HG03135 (cell line): Measurements from ENCODE around the gene NTRK3.
"Not testable (repeated sequence)": the region's sequence is repeated elsewhere in the genome, so short reads cannot be mapped to it uniquely, and the experiment has no call there.

ENCODE experiments used
- ATAC-seq: cut with Tn5 transposase; IDR thresholded peaks from one replicate; pipeline ENCODE4 v1.9.1; 2021; ENCODE audit warnings: mild to moderate bottlenecking, moderate library complexity; ENCODE audit not compliant: unreplicated experiment

NTRK3 gene

DNA sequence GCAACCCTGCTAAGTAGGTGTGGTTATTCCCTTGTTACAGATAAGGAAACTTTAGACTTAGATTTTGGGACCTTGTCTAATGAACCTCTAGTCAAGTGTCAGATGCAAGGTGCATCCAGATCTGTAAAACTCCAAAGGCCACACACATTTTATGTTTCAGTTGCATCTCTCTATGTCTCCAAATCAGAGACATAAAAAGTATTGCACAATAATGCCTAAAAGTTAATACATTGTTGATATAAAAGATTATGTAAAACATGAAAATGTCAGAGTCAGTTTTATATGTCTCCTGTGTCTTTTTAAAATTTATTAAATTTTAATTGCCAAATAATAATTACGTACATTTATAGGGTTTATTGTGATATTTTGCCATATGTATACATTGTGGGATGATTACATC, 408.5 kb downstream of the NTRK3 start:
- ATAC-seq, result no peak

DNA sequence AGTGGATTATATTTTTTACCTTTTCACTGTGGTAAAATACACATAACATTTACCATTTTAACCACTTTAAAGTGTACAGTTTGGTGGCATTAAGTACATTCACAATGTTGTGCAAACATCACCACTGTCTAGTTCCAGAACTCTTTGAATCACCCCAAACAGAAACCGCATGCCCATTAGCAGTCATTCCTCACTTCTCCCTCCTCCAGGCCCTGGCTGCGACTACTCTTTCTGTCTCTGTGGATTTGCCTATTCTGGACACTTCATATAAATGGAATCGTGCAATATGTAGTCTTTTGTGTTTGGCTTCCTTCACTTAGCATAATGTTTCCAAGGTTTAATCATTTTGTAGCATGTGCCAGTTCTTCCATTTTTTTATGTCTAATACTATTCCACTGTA, 409.8 kb downstream of the NTRK3 start:
- no peak for ATAC-seq

DNA sequence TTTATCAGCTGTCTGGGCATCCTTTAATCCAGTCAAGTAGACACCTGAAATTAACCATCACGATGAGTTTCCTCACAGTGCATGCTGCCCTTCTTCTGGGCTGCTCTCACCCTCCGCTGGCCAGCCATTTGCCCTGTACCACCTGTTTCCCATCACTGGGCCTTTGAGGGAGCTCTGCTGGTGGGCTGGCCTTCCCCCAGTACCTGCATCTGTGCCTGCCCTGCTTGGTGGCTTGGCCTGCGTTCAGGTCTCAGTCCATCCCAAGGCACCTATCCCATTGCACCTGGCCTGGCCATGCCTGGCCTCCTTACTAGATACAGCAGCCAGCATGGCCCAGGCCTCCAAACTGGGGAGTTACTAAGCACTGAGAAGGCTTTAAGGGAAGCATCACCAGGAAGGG, 413.2 kb downstream of the NTRK3 start:
- ATAC-seq, result no peak

DNA sequence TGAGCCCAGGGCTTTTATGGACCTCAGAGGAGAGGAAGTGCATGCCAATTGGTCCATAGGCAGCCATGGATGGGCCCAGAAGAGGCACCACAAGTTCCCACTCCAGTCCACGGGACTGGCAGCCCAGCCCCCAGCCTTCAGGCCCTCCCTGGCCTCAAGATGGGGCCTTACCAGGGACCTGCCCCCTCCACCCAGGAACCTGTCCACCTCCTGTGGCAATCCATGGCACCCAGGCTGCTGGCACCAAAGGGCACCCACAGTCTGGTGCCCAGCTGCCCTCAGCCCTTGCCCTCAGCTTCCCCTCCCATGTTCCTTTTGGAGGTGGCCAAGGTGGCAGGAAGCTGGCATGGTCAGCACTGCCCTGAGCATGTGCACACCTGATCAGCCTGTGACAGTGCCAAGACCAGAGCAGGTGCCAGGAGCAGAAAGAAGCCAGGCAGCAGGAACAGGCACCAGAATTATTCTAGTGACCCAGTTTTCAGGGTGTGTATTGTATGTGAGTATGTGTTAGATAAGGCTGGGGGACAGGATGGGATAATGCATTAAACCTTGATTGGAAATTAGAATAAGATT, 415.0 kb downstream of the NTRK3 start:
- ATAC-seq, result no peak

DNA sequence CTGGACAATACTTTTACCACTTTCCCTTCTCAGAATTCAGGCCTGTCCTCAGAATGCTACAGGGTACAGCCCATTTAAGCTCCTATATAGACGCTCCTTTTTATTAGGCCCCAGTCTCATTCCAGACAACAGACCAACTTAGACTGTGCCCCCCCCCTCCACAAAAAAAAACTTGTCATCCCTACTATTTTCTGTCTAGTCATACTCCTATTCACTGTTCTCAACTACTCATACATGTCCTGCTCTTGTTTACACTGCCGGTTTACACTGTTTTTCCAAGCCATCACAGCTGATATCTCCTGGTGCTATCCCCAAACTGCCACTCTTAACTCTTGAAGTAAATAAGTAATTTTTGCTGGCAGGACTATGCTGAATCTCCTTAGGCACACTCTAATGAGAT, 420.7 kb downstream of the NTRK3 start:
- not testable (repeated sequence) for ATAC-seq

DNA sequence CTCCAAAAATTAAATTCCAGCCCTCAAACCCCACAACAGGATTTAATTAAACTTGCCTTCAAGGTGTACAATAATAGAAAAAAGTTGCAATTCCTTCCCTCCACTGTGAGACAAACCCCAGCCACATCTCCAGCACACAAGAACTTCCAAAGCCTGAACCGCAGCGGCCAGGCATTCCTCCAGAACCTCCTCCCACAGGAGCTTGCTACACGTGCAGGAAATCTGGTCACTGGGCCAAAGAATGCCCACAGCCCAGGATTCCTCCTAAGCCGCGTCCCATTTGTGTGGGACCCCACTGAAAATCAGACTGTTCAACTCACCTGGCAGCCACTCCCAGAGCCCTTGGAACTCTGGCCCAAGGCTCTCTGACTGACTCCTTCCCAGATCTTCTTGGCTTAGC, 423.2 kb downstream of the NTRK3 start:
- not testable (repeated sequence) for ATAC-seq

DNA sequence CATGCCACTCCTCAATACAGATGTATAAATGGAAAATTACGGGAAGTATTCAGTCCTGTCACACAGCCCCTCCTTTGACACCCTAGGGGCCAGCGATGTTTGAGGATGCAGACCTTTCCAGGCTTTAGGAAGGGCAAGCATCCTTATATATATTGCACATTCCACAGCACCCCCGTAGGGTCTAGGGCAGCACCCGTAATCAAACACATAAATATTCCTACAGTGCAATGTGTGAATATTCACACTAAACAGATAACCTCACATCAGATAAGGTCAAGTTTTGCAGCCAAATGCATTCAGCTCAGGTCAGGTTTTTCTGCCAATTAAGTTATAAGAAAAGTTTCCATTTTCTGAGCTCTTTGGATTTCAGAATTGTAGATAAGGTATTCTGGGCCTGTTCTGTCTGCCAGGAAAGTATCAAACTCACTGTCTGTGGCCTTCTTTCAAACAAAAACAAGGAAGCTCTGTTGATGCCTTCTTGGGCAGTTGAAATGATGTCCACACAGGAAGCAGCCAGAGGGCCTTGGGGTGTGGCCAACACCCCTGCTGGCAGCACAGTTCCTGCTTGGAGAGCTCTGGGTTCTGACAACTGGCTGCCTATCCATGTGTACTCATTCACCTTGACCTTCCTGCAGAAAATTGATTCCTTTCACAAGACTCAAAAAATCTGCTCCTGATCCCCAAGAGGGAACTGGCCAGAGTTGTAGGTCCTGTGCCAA, 427.0 kb downstream of the NTRK3 start:
- ATAC-seq, result no peak

DNA sequence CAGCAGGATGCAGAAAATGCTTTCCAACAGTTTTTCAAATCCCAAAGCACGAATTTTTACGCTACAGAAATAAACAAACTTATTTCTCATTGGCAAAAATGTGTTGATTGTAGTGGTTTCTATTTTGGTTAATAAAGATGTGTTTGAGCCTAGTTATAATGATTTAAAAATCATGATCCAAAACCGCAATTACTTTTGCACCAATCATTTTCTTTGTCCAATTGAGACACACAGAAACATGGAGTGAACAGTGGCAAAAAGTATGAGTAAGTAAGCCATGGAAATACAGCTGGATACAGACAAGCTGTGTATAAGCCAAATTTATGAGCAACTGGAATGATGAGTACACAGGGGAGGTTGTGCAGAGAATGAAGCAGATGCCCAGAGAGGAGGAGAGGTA, 427.9 kb downstream of the NTRK3 start:
- ATAC-seq, result no peak

DNA sequence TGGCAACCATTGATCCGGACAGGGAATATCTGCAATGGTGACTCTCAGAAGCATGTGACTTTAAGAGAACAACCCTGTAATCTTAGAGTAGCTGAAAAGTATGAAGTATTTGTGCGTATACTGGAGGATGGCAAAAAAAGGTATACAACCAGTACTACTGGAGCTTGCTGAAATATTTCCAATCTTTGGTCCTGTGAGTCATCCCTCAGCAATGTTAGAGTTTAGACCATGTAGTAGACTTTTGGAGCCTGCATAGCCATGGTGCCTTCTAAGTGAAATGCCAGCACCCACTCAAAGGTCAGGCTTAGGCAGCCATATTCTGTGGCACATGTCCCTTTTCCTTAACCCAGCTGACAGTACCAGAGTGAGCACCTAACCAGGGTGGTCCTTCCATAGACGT, 429.4 kb downstream of the NTRK3 start:
- no peak for ATAC-seq

DNA sequence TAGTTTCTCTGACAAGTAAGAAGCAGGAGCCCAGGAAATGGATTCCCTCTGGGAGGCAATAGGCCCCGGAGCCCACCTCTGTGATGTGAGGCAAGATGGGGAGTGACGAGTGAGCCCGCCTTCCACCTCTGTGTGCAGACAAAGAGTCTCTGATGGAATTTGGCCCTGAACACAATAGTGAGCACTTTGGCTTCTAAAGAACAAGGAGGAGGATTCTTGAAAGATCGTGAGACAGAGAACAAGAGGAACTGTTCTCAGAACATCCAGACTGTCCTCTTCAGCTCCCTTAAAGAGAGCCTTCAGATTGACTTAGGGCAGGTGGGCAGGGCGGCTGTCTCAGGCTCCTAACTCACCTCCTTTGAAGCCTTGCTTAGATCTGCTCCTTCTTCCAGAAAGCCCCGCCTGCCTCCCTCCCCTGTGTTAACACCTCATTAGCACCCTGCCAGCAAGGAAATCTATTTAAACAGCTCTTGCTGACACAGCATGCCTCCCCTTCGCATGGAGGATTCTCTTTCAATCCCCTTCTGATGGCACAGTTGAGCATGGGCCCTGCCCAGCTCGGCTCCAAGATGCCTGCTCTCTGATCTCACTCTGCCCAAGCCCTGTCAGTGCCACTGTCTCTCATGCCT, 430.3 kb downstream of the NTRK3 start:
- ATAC-seq, result no peak

DNA sequence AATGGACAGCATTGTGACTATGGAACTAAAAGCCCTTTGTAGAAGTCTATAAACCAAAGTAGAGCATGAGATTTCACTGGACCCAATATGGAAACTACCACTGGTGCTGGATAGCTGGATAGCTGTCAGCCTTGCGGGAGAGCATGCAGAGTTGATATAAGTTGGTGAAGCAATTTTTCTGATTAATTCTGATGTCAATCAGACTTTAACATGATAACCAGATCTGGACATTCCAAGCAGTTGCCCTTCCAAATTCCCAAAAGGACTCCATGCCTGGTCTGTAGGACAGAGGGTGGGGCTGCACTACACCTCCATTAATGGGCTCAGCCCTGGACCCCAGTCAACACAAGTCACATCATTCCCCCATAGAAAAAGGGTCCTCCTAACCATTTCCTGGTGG, 437.8 kb downstream of the NTRK3 start:
- ATAC-seq, result no peak

DNA sequence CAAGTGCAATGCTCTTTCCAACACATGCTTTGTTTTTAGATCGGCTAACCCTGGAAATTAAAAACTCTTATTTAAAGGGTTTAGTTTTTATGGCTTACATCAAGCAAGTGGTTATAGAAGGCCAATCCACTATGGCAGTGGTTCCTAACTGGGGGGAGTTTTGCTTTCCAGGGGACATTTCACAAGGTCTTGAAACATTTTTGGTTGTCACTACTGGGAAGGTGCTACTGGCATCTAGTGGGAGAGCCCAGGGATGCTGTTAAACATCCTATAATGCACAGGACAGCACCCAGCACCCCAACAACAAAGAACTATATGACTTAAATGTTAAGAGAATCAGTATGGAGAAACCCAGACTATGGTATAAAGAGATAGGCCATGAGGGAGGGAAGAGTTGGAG, 439.0 kb downstream of the NTRK3 start:
- no peak for ATAC-seq

DNA sequence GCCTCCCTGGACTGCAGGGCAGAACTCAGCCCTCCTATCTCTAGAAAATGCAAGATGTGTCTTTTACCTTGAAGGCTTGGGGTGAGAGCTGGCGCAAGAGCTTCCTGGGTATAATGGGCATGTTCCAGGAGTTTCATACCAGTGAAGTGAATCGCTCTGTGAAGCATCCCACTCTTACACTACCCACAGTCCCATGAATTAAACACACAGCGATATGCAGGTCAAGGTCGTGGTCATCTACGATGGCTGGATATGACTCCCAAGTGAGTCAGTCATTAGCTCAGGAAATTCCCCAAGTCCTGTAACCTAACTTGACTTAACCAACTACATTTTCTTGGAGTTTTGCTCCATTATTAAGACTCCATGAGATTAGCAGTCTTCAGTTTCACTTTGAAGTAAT, 439.7 kb downstream of the NTRK3 start:
- ATAC-seq, result no peak

DNA sequence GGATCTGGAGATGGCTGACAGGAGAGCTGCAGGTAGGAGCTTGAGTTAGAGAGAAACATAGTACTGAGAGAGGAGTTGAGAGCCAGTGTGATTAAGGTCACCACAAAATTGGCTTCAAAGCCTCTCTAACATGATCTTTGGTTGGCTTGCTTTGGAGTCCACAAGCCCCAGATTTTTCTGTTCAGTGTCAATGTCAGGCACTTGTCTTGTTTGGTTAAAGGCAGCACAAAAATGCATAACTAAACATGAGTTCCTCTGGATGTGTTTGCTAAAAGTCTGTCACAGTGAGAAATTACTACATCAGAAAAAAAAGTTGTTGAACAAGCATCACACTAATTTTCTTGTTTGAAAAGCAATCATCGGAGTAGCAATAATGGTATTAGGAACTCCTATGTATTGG, 440.5 kb downstream of the NTRK3 start:
- ATAC-seq, result no peak
